Uterus (tissue), 4 donors: ENCODE results near the gene PLXDC2. TPM values are rescaled to one million over a fixed set of nuclear protein-coding genes. Genes with fewer than 3 reads are reported as not detected.

Source experiments
- DNase-seq, 2 donors: peaks; one replicate each; pipeline ENCODE4 v3.0.0-alpha.2; 2019 to 2020
- H3K27ac ChIP-seq, 2 donors: fragments of 200-600 bp; sonication (generic); 1 replicate in 1 of 2; 2 replicates in 1 of 2; pipeline ENCODE4 v1.5.1; 2016 to 2018
- H3K27me3 ChIP-seq, 2 donors: fragments of 200-600 bp; sonication (generic); one replicate each; pipeline ENCODE4 v1.5.1; 2018 to 2019; ENCODE audit warnings: control low read depth in 1 of 2
- H3K36me3 ChIP-seq, 2 donors: fragments of 200-600 bp; sonication (generic); one replicate each; pipeline ENCODE4 v1.5.1; 2019; ENCODE audit warnings: control low read depth in 1 of 2
- H3K4me1 ChIP-seq, 2 donors: fragments of 200-600 bp; sonication (generic); one replicate each; pipeline ENCODE4 v1.5.1; 2018 to 2019; ENCODE audit warnings: control low read depth in 1 of 2
- H3K4me3 ChIP-seq, 2 donors: fragments of 200-600 bp; sonication (generic); 1 replicate in 1 of 2; 2 replicates in 1 of 2; pipeline ENCODE4 v1.5.1; 2018 to 2019; ENCODE audit warnings: mild to moderate bottlenecking in 1 of 2
- H3K9me3 ChIP-seq, 2 donors: fragments of 200-600 bp; sonication (generic); one replicate each; pipeline ENCODE4 v1.5.1; 2019; ENCODE audit warnings: control low read depth in 1 of 2
- POLR2A ChIP-seq, 2 donors: fragments of 450-650 bp; IDR thresholded peaks; one replicate each; pipeline ENCODE4 v1.6.1; 2016; ENCODE audit warnings: antibody characterized with exemption in 2 of 2, mild to moderate bottlenecking in 1 of 2, moderate library complexity in 1 of 2
- intact Hi-C: fragments of 100-400 bp; cut with DNase I; formaldehyde crosslinking; loops from one replicate; pipeline ENCODE4 v1.15.1; 2023; ENCODE audit warnings: low total_unique reads
- total RNA-seq, 4 donors: library from RNA; depleted of rRNA in 3 of 4; stranded (reverse); fragments of >200 nt in 3 of 4; gene quantifications; one replicate each; pipeline versions ENCODE4 v1.1.0 to v1.2.4, GENCODE V29; 2014 to 2023
- TF ChIP-seq, protein P1 (sequence below), 4 experiments: fragments of 200-600 bp in 2 of 4; fragments of 450-650 bp in 2 of 4; sonication (generic) in 2 of 4; IDR thresholded peaks; one replicate each; pipeline ENCODE4 v1.5.1; 2016 to 2019; ENCODE audit warnings: antibody characterized with exemption in 4 of 4, mild to moderate bottlenecking in 2 of 4, moderate library complexity in 1 of 4
- donor health status: DM: yes; HTN: yes; CAD: no.

PLXDC2 gene
- total RNA-seq, 4 donors from 2014 or later = 39.4 to 59.2 (median 52.2) TPM

DNA sequence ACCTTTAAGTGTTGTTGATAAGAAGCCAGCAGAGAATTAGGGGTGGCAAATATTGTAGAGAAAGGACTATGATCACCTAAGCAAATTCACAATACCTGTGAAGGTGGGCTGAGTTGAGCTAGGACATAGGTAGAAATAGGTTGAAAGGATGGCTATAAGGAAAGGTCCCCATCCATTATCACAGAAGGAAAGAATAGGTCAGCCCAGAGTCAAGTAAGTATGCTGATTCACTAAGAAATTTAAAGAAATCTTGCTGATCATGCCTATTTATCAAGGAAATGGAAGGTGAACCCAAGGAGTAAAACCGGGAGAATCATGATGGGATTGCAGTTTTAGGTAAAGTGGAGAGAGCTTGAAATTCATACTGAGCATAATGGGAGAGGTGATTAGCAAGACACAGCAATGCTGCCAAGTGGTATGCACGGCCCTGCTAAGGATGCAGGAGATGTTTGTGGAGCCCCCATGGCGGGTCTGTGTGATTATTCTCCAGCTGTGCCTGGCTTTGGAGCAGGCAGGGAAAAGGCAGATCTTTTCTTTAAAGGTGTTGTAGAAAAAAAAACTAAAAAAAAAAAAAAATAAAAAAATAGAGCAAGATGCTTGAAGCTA is 399.4 kb downstream of the PLXDC2 start:
- intact Hi-C loops = no loop called here
- Histone ChIP-seq H3K27ac (no peak overlapping the region), H3K9me3 (no peaks in the 10 kb centered on the region), H3K4me1 (no peaks in the 10 kb centered on the region), H3K4me3 (no peak overlapping the region), H3K27me3 (no peaks in the 10 kb centered on the region), H3K36me3 (no peaks in the 10 kb centered on the region)
- DNase-seq = no peak
- no peak for TF ChIP-seq POLR2A (IDR thresholded peaks at IDR 0.05)

DNA sequence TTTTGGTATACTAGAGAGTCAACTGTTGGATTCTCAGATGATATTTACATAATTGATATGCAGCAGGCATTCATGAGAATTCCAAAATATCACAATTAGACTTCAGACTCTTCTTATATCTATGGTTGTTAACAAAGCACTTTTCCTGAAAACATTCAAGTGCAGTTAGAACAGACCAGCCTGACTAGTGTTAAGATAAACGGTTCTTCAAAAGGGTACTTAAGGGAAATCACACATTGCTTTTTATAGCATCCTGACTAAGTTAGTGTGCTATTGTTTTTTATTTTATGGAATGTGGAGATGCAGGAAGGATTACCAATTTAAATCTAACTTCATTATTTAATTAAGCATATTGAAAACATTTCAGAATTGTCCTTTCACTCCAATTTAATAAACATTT is 405.1 kb downstream of the PLXDC2 start:
- H3K36me3 ChIP-seq = no peaks in the 10 kb centered on the region
- H3K4me1 ChIP-seq = no peaks in the 10 kb centered on the region
- no peak for DNase-seq
- H3K9me3 ChIP-seq = no peaks in the 10 kb centered on the region
- H3K27me3 ChIP-seq = no peaks in the 10 kb centered on the region
- H3K4me3 ChIP-seq = no peak overlapping the region
- TF ChIP-seq POLR2A (IDR thresholded peaks at IDR 0.05) = no peak
- TF ChIP-seq, protein P1, sequence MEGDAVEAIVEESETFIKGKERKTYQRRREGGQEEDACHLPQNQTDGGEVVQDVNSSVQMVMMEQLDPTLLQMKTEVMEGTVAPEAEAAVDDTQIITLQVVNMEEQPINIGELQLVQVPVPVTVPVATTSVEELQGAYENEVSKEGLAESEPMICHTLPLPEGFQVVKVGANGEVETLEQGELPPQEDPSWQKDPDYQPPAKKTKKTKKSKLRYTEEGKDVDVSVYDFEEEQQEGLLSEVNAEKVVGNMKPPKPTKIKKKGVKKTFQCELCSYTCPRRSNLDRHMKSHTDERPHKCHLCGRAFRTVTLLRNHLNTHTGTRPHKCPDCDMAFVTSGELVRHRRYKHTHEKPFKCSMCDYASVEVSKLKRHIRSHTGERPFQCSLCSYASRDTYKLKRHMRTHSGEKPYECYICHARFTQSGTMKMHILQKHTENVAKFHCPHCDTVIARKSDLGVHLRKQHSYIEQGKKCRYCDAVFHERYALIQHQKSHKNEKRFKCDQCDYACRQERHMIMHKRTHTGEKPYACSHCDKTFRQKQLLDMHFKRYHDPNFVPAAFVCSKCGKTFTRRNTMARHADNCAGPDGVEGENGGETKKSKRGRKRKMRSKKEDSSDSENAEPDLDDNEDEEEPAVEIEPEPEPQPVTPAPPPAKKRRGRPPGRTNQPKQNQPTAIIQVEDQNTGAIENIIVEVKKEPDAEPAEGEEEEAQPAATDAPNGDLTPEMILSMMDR (IDR thresholded peaks at IDR 0.05) = no peak
- H3K27ac ChIP-seq = no peak overlapping the region
- intact Hi-C loops = no loop called here

DNA sequence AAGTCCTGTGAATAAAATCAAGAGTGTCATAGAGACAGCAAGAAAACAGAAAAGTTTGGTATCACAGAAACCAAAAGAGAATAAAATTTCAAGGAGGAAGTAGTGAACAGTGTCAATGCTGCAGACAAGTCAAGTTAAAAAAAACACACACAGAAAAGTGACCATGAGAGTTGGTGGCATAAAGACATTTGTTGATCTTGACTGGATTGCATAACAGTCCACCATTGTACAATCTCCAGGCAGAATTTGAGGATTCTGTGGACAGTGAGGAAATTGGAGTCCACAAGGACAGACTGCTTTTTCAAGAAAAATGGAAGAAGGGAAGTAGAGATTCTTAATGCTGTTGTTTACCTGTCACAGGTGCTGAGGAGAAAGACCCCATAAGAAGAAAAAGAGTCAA is 412.5 kb downstream of the PLXDC2 start:
- intact Hi-C loops = no loop called here

DNA sequence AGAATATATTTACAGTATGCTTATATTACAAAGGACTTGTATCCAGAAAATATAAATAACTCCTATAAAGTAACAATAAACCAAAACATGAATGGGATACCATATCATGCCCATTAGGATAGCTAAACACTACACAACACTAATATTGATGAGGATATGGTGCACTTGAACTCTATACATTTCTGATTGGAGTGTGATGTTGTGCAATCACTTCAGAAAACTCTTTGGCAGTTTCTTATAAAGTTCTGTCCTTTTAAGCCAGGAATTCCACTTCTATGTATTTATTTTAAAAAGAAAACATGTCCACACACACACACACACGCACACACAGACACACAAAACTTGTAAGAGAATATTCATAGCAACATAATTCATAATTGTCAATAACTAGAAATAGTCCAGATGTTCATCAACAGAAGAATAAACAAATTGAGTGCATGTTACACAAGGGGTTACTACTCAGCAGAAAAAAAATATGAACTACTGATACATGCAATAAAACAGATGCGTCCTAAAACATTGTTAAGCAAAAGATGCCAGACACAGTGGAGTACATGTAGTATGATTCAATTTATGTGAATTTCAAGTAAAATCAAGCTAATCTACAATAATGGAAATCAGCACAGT is 416.0 kb downstream of the PLXDC2 start:
- no peaks in the 10 kb centered on the region for H3K4me1 ChIP-seq
- DNase-seq = no peak
- no peaks in the 10 kb centered on the region for H3K36me3 ChIP-seq
- intact Hi-C loops = no loop called here
- H3K27ac ChIP-seq = no peak overlapping the region
- no peaks in the 10 kb centered on the region for H3K27me3 ChIP-seq
- no peak overlapping the region for H3K4me3 ChIP-seq
- TF ChIP-seq, protein P1 (IDR thresholded peaks at IDR 0.05) = no peak
- TF ChIP-seq POLR2A (IDR thresholded peaks at IDR 0.05) = no peak
- no peaks in the 10 kb centered on the region for H3K9me3 ChIP-seq

More for the DNA sequence above, 412.5 kb downstream of the PLXDC2 start:
- no peaks in the 10 kb centered on the region for H3K27me3 ChIP-seq
- no peak overlapping the region for H3K4me3 ChIP-seq
- no peaks in the 10 kb centered on the region for H3K4me1 ChIP-seq
- no peak for DNase-seq
- no peak for TF ChIP-seq POLR2A (IDR thresholded peaks at IDR 0.05)
- TF ChIP-seq, protein P1 (IDR thresholded peaks at IDR 0.05) = no peak
- no peaks in the 10 kb centered on the region for H3K36me3 ChIP-seq
- no peak overlapping the region for H3K27ac ChIP-seq
- H3K9me3 ChIP-seq = no peaks in the 10 kb centered on the region

DNA sequence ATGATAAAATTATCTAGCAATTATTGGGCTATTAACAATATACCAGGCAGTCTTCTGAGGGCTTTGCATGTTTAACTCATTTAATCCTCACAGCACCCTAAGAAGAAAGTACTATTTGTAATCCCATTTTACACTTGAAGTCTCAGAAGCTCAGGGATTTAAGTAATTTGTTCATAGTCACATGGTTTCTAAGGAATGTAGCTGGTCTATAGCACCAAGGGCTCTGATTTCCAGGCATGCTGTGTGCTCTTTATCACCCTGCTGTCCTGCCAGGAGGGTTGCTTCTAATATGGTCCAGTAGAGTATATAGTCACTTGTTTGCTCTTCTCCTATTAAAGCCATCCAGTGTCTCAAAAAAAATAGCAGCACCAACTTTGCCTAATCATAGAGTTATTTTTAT is 417.2 kb downstream of the PLXDC2 start:
- no peak overlapping the region for H3K27ac ChIP-seq
- no peaks in the 10 kb centered on the region for H3K4me1 ChIP-seq
- TF ChIP-seq, protein P1 (IDR thresholded peaks at IDR 0.05) = no peak
- DNase-seq = no peak
- no peak overlapping the region for H3K4me3 ChIP-seq
- H3K27me3 ChIP-seq = no peaks in the 10 kb centered on the region
- no peaks in the 10 kb centered on the region for H3K9me3 ChIP-seq
- intact Hi-C loops = no loop called here
- no peaks in the 10 kb centered on the region for H3K36me3 ChIP-seq
